Measurements from ENCODE around the gene FBN2.

- TF ChIP-seq ZNF565 (CRISPR knock-in tag; conservative IDR thresholded peaks at IDR 0.05; ENCODE audit: low read depth) = no peak
- TF ChIP-seq GLIS3 (CRISPR knock-in tag; IDR thresholded peaks at IDR 0.05) = no peak
- no peak for TF ChIP-seq SNAI2 (CRISPR knock-in tag; IDR thresholded peaks at IDR 0.05)
- no peak for TF ChIP-seq TCF4 (CRISPR knock-in tag; IDR thresholded peaks at IDR 0.05; ENCODE audit: borderline replicate concordance)
- no peak for TF ChIP-seq ZFP30 (CRISPR knock-in tag; IDR thresholded peaks at IDR 0.05)
- TF ChIP-seq BACH2 (CRISPR knock-in tag; IDR thresholded peaks at IDR 0.05; ENCODE audit: borderline replicate concordance) = no peak
- no peak for TF ChIP-seq ZNF70 (CRISPR knock-in tag; IDR thresholded peaks at IDR 0.05)
- no peak for TF ChIP-seq CREB5 (CRISPR knock-in tag; IDR thresholded peaks at IDR 0.05; ENCODE audit: low read depth)
- TF ChIP-seq ARNTL (CRISPR knock-in tag; IDR thresholded peaks at IDR 0.05; ENCODE audit: borderline replicate concordance, low read depth) = no peak
- no peak for TF ChIP-seq RARB (CRISPR knock-in tag; IDR thresholded peaks at IDR 0.05)
- TF ChIP-seq ZFP3 (CRISPR knock-in tag; IDR thresholded peaks at IDR 0.05) = no peak
- no peak for TF ChIP-seq ESRRG (CRISPR knock-in tag; IDR thresholded peaks at IDR 0.05)
Observed at GRCh38 chr5:128534726-128535125, 3.3 kb downstream of the FBN2 start.

Measured in SK-N-SH treated with all-trans-retinoic acid at 6 μM for 48 hours (cell line).